OCI-LY1 (cell line): ENCODE measurements around the gene SDK2.

ENCODE experiments used
- H2AFZ ChIP-seq: fragments of 200-600 bp; sonication (generic), shearing (Covaris generic); 2 replicates; pipeline ENCODE4 v1.6.0; 2014; ENCODE audit warnings: antibody characterized with exemption, mild to moderate bottlenecking, low read length
- H3F3A ChIP-seq: fragments of 200-600 bp; sonication (generic), shearing (Covaris generic); 2 replicates; pipeline ENCODE4 v1.6.0; 2014; ENCODE audit warnings: mild to moderate bottlenecking, antibody characterized with exemption, low read length, moderate library complexity; ENCODE audit not compliant: insufficient read depth
- H3K27ac ChIP-seq: fragments of 200-600 bp; sonication (generic); 2 replicates; pipeline ENCODE4 v1.5.1; 2014; ENCODE audit warnings: low read length, mixed run types, mild to moderate bottlenecking, low read depth; ENCODE audit not compliant: poor library complexity, severe bottlenecking
- H3K27me3 ChIP-seq: fragments of 200-600 bp; sonication (generic); 2 replicates; pipeline ENCODE4 v1.6.0; 2014; ENCODE audit warnings: antibody characterized with exemption, mild to moderate bottlenecking, low read length, moderate library complexity; ENCODE audit not compliant: insufficient read depth
- H3K36me3 ChIP-seq: fragments of 200-600 bp; sonication (generic); 2 replicates; pipeline ENCODE4 v1.6.1; 2014; ENCODE audit warnings: mild to moderate bottlenecking, antibody characterized with exemption, low read length, moderate library complexity, mixed read lengths; ENCODE audit not compliant: insufficient read depth
- H3K4me1 ChIP-seq: fragments of 200-600 bp; sonication (generic); 2 replicates; pipeline ENCODE4 v1.5.1; 2014; ENCODE audit warnings: mild to moderate bottlenecking, low read length, moderate library complexity; ENCODE audit not compliant: insufficient read depth, severe bottlenecking
- H3K4me2 ChIP-seq: fragments of 200-600 bp; sonication (generic), shearing (Covaris generic); 2 replicates; pipeline ENCODE4 v1.6.1; 2014; ENCODE audit warnings: low read length
- H3K4me3 ChIP-seq: fragments of 200-600 bp; sonication (generic); 2 replicates; pipeline ENCODE4 v1.5.1; 2014; ENCODE audit warnings: low read length, low read depth, mild to moderate bottlenecking, mixed read lengths; ENCODE audit not compliant: poor library complexity, severe bottlenecking
- H3K79me2 ChIP-seq: fragments of 200-600 bp; shearing (Covaris generic); 2 replicates; pipeline ENCODE4 v1.6.1; 2016; ENCODE audit warnings: mixed run types, low read length, mixed read lengths; ENCODE audit not compliant: insufficient read depth
- H3K9ac ChIP-seq: fragments of 200-600 bp; sonication (generic), shearing (Covaris generic); 2 replicates; pipeline ENCODE4 v1.6.1; 2014; ENCODE audit warnings: mild to moderate bottlenecking, low read length, mixed read lengths
- H3K9me2 ChIP-seq: fragments of 200-600 bp; sonication (generic), shearing (Covaris generic); 2 replicates; pipeline ENCODE4 v1.6.1; 2014; ENCODE audit warnings: low read depth, mild to moderate bottlenecking, low read length, mixed read lengths
- H3K9me3 ChIP-seq: fragments of 200-600 bp; shearing (Covaris generic); 2 replicates; pipeline ENCODE4 v1.6.1; 2014; ENCODE audit warnings: low read length, mixed read lengths
- H4K20me1 ChIP-seq: fragments of 200-600 bp; sonication (generic), shearing (Covaris generic); 2 replicates; pipeline ENCODE4 v1.6.0; 2016; ENCODE audit warnings: mild to moderate bottlenecking, low read length; ENCODE audit not compliant: insufficient read depth
- EZH2 ChIP-seq: fragments of 200-600 bp; sonication (generic), shearing (Covaris generic); IDR thresholded peaks from 2 replicates; pipeline ENCODE4 v1.8.0; 2017; ENCODE audit warnings: borderline replicate concordance, mixed run types, mild to moderate bottlenecking, antibody characterized with exemption, low read length, moderate library complexity, mixed read lengths
- TF ChIP-seq, protein P1 (sequence below): fragments of 200-600 bp; sonication (generic), shearing (Covaris generic); IDR thresholded peaks from 2 replicates; pipeline ENCODE4 v1.5.1; 2017; ENCODE audit warnings: mild to moderate bottlenecking, antibody characterized with exemption, low read length, moderate library complexity, mixed read lengths

The SDK2 gene

GRCh38 chr17:73412914-73413313 is 231.3 kb downstream of the SDK2 start:
- H3K36me3 ChIP-seq, result no peaks in the 10 kb centered on the region
- no peaks in the 10 kb centered on the region for H3K9me3 ChIP-seq

GRCh38 chr17:73411313-73411747 is 232.9 kb downstream of the SDK2 start:
- H2AFZ ChIP-seq, result no peak overlapping the region
- H3K4me3 ChIP-seq, result no peak overlapping the region
- no peaks in the 10 kb centered on the region for H4K20me1 ChIP-seq
- H3K4me2 ChIP-seq, result no peak overlapping the region
- H3K9me3 ChIP-seq, result no peaks in the 10 kb centered on the region
- no peak overlapping the region for H3K27ac ChIP-seq
- no peak for TF ChIP-seq EZH2
- TF ChIP-seq, protein P1, sequence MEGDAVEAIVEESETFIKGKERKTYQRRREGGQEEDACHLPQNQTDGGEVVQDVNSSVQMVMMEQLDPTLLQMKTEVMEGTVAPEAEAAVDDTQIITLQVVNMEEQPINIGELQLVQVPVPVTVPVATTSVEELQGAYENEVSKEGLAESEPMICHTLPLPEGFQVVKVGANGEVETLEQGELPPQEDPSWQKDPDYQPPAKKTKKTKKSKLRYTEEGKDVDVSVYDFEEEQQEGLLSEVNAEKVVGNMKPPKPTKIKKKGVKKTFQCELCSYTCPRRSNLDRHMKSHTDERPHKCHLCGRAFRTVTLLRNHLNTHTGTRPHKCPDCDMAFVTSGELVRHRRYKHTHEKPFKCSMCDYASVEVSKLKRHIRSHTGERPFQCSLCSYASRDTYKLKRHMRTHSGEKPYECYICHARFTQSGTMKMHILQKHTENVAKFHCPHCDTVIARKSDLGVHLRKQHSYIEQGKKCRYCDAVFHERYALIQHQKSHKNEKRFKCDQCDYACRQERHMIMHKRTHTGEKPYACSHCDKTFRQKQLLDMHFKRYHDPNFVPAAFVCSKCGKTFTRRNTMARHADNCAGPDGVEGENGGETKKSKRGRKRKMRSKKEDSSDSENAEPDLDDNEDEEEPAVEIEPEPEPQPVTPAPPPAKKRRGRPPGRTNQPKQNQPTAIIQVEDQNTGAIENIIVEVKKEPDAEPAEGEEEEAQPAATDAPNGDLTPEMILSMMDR, result no peak
- H3K36me3 ChIP-seq, result no peaks in the 10 kb centered on the region
- no peaks in the 10 kb centered on the region for H3K27me3 ChIP-seq
- no peaks in the 10 kb centered on the region for H3K4me1 ChIP-seq
- H3K9ac ChIP-seq, result no peak overlapping the region
- H3K79me2 ChIP-seq, result no peaks in the 10 kb centered on the region
- H3F3A ChIP-seq, result no peaks in the 10 kb centered on the region
- no peaks in the 10 kb centered on the region for H3K9me2 ChIP-seq

More at GRCh38 chr17:73412914-73413313, 231.3 kb downstream of the SDK2 start:
- Histone ChIP-seq H3K27ac (no peak overlapping the region), H3K4me1 (no peaks in the 10 kb centered on the region), H3K9me2 (no peaks in the 10 kb centered on the region), H3K4me2 (no peak overlapping the region), H4K20me1 (no peaks in the 10 kb centered on the region), H3K4me3 (no peak overlapping the region), H3F3A (no peaks in the 10 kb centered on the region), H2AFZ (no peak overlapping the region), H3K27me3 (no peaks in the 10 kb centered on the region), H3K79me2 (no peaks in the 10 kb centered on the region), H3K9ac (no peak overlapping the region)
- TF ChIP-seq, protein P1, result no peak
- no peak for TF ChIP-seq EZH2

- Histone ChIP-seq H3K79me2 (no peaks in the 10 kb centered on the region), H3K27ac (no peak overlapping the region), H2AFZ (no peak overlapping the region), H3K4me1 (no peaks in the 10 kb centered on the region), H3K4me3 (no peak overlapping the region), H3K4me2 (no peak overlapping the region), H3K27me3 (no peaks in the 10 kb centered on the region), H3K9me3 (no peaks in the 10 kb centered on the region), H4K20me1 (no peaks in the 10 kb centered on the region), H3F3A (no peaks in the 10 kb centered on the region), H3K9ac (no peak overlapping the region), H3K36me3 (no peaks in the 10 kb centered on the region), H3K9me2 (no peaks in the 10 kb centered on the region)
- TF ChIP-seq, protein P1, result no peak
- TF ChIP-seq EZH2, result no peak
These were observed 233.5 kb downstream of the SDK2 start for GRCh38 chr17:73410586-73411312.
